Superior temporal gyrus (tissue), 1 donor: ENCODE data around the gene ASTN2.

ENCODE experiments used
- DNase-seq: peaks from one replicate; pipeline ENCODE4 v3.0.0-alpha.2; 2016; ENCODE audit errors: extremely low spot score

Gene ASTN2

DNA sequence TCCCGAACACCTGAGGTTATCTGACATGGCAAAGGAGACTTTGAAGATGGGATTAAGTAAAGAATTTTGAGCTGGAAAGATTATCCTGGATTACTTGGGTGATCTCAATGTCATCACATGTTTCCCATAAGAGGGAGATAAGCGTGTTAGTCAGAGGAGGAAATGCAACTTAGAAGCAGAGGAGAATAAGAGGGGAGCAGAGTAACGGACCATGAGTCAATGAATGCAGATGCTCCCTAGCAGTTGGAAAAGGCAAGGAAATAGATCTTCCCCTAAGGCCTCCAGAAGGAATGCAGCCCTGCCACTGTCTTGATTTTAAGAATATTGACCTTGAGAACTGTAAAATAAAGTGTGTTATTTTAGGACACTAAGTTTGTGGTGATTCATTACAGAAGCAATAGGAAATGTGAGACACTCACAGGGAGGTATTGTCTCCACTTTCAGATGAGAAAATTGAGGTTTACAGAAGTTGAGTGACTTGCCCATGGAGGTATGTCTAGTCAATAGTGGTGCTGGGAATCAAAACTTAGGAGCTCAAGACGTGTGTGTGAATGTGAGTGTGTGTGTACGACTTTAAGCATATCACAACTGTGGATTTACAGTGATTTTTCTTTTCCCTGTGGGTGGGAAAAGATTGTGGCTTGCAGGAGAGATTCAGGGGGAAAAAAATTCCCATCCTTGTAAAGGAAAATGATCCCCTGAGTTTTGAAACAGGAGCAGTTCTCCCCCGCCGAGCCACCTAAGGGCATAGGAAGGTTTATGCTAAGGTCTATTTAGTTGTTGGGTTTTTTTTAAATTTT, 602.4 kb downstream of the ASTN2 start:
- no peak for DNase-seq

DNA sequence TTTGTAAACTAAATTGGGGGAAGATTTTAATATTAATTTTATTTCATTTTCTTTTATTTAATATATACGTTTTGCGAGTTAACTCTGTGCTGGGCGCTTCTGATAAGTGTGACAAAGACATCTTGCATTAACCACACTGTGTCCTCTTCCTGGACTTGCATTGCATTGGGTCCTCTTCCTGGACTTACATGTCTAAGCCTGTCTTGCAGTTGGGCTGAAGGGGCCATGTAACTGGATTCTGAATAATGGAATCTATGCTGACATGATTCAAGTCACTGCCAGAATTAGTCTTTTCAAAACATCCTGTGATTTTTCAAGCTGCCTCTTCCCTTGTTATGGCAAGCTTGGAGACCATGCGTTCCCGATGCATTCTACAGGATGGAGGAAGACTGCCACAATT, 605.2 kb downstream of the ASTN2 start:
- no peak for DNase-seq

DNA sequence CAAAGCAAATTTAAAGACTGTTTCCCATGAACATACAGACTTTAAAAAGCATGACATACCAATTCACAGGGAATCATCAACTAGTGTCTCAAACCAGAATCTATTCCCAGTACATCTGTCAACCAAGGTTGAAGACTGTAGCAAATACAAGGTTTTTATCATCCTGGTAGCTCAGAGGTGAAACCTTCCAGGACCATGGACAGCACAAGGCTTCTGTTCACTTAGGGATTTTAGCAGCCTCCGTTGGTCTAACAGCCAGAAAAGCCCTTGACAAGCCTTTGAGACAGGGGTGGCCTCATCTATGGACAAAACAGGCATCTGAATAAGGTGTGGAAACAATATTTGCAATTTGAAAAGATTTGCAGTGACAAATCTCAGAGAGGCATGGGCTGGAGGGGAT, 608.8 kb downstream of the ASTN2 start:
- no peak for DNase-seq

DNA sequence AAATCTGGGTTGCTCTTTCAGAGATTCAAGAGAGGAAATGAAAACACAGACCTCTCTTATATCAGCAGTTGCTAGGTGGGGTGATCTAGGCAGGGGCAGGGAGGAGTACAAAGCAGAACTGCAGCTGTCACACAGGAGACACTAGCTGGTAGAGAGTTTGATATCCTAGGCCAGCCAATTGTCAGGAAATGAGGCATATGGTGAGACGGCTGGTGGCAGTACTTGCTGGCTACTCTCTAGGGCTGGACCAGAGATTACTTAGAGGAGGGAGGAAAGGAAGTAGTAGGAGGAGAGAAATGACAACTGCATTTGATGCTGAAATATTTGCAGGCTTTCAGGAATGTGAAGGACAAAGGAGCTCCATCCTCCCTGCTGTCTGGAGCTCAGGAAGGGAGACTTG, 614.0 kb downstream of the ASTN2 start:
- DNase-seq, result peak; percentile 54

DNA sequence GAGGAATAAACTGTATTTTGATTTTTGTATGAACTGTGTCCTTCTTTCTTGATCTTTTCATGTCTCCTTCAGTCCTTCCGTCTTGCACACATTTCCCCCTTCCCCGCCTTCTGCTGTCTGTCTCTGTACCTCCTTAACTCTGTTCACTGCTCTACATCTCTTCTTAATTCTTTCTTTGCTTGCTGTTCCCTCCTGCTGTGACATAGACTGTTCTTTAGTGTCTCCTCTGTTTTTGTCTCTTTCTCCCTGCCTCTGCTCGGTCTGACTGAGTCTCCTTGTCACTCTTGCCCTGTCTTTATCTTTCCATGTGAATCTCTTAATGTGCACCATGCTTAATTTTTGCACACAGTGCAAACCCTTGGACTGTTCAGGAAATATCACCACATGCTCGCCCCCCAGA, 614.8 kb downstream of the ASTN2 start:
- DNase-seq, result no peak

DNA sequence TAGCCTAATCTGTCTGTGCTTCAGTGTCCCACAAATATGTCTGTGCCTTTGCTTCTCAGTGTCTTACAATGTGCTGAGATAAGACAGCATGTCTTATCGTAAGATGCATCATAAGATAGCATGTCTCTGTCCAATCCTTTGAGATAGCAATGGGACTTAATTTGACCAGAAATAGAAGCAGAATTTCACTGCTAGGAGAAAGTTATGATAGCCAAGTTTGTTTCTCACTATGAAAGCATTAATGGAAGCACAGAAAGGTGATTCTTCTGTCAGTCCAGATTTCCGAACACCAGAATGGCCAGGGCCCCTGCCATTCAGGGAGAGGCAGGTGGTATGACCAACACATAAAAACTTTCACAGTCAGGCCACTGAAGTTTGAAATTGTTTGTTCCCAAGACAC, 616.3 kb downstream of the ASTN2 start:
- no peak for DNase-seq

DNA sequence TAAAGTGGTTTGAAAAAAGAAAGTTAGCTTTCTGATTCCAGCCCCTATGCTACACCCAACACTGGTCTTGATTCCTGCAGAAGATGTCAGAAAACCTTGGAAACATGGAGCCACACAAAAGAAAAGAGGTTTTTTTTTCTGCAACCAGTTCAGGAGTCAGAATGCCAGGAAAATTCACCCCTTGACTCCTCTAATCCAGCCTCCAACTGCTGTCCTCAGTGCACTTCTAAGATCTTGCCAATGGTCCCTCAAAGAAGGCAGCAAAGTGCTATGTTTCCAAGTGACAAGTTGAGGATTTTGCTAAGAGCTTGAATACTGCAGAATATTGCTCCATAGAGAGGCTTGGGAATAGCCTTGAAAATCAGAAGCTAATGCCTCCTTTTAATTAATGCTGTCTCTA, 617.6 kb downstream of the ASTN2 start:
- no peak for DNase-seq

DNA sequence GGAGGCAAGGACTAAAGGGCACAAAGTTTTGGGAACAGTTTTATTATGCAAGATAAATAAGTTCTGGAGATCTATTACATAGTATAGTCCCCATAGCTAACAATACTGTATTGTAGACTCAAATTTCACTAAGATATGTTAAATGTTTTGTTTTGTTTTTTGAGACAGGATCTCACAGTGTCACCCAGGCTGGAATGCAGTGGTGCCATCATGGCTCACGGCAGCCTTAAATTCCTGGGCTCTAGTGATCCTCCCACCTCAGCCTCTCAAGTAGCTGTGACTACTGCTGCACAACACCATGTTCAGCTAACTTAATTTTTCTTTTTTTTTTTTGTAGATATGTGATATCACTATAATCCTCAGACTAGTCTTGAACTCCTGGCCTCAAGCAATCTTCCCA, 618.2 kb downstream of the ASTN2 start:
- DNase-seq, result no peak

DNA sequence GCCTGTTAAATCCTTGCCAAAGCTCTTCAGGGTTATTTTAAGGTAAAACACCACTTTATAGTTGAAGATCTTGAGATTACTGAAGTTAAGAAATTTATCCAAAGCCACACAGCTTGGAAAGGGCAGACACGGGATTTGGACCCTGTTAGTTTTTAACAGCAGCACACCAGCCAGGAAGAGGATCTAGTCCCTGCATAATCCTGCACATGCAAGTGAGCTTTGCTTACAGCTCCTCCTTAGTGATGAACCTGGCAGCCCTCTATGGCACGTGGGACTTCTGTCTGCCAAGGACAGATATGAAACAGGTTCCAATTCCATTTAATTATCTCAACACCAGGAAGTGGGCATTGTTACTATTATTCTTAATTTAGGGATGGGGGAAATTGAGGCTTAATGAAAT, 619.0 kb downstream of the ASTN2 start:
- no peak for DNase-seq

DNA sequence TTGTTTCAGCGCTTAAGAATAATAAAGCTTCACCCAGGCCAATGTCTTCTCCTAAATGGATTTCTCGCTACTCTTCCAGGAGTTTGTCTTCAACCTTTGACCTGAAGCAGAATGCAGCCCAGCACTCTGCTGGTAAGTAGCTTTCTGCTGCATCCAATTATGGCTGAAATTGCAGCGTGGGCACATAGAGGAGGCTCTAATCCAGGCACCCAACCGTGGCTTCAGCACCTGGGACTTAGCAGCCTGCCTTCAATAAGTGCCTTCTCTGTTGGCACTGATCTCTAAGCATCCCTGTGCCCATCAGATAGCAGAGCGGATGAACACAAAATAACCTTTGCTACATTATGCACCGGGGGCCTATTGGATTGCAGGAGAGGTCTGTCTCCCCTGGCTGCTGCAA, 622.6 kb downstream of the ASTN2 start:
- DNase-seq, result no peak

DNA sequence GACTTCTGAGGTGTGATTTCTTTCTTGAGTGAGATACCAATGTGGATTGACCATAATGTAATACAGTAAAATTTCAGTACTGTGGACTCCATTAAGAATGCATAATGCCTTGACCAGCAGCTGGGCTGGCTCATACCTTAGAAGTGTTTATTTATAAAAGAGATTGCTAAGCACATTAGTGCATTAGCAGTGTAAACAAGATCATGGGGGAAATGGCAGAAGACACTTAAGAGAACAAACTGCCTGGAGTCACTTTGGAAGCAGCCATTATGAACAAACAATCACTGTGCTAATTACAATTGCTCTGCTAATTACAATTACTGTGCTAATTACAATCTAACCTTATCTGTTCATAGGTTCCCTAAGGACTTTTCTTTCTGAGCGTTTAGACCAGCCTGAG, 623.5 kb downstream of the ASTN2 start:
- no peak for DNase-seq

DNA sequence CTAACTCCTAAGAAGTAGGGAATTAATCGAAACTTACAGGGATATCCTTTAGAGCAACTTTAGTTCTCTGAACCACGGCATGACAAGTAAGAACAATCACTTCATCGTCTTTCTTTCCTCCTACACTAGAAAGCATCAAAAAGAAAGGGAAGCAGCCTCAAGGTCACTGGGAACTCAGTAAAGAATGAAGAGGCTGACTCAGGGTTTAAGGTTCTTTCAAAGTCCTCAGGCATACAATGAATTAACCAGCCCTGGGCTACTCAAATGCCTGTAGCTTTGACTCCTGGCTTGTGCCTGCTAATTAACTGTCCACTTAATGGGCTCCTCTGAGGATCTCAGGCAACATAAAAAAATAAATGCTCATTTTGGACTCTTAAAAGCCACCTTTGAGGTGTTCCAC, 625.8 kb downstream of the ASTN2 start:
- no peak for DNase-seq

DNA sequence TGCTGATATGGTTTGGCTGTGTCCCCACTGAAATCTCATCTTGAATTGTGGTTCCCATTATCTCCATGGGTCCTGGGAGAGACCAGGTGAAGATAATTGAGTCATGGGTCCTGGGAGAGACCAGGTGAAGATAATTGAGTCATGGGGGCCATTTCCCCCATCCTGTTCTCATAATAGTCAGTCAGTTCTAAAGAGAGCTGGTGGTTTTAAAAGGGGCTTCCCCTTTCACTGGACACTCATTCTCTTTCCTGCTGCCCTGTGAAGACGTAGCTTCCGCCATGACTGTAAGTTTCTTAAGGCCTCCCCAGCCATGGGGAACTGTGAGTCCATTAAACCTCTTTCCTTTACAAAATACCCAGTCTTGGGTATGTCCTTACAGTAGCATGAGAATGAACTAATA, 628.1 kb downstream of the ASTN2 start:
- no peak for DNase-seq

DNA sequence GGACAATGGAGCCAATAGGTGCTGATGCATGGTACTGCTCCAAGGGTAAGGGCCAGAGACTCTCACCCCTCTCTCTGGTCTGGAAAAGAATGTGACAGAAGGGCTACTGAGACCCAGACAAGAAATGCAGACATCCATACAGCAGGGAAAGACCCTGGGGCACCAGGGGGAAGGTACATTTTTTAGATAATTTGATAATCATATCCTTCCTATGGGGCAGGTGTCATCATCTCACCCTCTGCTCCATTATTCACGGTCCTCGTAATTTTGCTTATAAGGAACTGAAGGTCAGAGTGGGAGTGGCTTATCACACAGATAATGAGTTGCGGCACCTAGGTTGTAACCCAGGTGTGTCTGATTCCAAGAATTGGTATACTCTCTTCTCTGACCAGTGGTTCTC, 637.7 kb downstream of the ASTN2 start:
- no peak for DNase-seq

DNA sequence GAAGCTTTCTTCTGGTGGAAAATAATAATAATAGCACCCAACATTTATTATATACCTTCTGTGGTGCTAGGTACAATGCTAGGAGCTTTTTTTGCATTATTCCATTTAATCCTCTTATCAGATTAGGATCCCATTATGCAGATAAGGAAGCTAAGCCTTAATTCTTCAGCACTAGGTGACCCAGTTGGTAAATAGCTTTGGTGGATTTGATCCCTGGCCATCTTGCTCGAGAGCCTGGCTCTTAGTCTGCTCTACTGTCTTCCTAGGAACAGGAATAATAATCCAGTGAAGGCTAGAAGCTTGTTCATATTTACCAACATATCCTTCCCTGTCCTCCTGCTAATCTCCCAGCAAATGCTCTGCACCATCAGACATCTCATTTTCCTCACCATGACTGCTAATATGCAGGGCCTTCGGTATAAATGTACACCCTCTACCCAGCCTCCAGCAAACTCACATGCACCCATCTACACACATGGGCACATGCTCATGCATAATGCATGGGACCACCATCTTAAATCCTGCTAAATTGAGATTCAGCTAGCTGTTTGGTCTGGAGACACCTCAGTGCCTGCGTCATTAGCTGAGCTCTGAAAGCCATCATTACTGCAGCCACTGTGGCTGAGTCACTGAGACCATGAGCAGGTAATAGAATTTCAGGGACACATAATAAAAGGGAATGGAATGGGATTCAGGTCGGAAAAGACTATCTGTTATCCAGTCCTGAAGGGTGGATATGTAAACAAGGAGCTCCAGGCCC, 640.3 kb downstream of the ASTN2 start:
- no peak for DNase-seq

DNA sequence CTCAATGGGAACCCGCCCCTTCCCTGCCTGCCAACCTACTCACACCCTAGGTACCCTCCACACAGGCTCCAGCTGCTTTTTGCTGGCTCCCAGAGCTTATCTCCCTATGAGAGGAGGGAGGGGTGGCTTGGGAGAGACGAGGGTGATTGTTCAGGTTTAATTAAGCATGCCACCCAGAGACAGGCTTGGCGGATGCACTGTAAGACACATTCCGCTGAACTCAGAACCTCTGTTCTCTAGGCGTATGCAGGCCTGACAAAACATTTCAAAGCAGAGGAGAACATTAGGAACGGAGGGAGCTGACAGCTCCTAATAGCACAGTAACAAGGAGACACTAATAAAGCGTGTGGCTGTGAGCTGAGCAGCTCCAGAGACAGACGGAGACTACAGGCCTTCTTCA, 647.6 kb downstream of the ASTN2 start:
- no peak for DNase-seq

DNA sequence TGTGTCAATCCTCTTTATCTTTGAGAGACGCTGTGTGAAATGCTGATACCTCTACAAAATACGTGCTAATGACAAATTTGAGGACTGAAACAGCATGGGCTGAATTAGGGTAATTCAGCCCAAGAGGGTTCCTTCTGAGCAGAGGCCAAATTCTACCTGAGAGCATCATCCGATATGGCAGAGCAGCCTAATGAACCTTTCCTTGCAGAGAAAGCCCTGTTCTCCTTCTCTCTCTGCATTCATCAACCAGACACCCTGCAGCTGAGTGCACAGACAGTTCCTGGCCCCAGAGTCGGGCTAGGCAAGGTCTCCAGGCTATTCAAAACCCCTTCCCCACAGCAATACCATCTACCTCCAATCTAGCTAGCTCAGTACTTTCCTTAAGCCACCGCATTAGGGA, 649.8 kb downstream of the ASTN2 start:
- DNase-seq, result no peak

DNA sequence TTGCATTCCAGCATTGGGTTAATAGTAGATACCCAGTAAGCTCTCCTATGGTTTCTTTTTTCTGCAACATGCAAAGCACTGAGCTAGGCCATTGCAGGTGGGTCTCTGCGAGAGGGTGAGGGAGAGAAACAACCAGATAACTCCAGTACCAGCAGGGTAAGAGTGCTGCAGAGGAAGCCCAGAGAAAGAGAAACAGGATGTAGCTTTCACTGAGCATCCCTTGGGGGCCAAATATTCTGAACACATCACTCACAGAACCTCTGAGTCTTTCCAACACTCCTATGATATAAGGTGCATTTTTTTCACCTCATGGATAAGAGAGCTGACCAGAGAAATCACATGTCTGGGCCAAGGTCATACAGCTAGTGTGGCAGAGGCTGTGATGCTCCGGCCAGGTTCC, 651.1 kb downstream of the ASTN2 start:
- DNase-seq, result no peak

DNA sequence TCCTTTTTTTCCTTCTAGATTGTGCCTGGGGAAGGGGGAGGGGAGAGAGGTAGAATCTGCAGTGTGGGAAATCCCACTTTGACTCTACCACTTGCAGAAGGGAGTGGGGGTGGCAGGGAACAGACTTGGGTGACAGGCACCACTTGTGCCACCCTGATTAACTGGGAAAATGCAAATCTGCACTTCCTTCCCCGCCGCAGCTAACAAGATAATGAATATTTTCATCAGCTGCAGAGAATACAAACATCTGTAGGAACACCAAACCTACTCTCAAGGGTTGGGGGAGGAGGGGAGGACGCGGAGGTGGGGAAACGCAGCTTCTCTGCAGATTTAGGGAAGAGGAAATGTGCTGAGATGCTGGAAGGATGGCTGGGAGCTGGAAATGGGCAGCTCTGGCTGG, 654.2 kb downstream of the ASTN2 start:
- no peak for DNase-seq

DNA sequence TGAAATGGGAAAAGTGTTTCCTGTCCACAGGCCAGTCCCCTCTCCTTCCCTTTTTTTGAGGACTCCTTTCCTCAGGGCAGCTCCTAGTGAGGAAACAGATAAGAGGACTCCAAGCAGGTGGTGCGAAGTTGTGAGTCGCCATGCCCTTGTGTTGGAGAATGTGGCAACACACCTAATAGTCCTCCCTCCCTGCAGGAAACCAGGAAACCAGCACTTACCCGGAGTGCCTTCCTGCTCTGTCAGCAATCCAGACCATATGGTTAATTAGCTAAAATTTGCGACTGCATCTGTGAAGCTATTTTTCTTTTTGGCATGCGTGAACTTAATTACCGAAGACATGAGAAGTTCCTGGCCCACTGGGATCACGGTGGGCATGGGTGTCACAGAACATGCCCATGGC, 657.8 kb downstream of the ASTN2 start:
- DNase-seq, result no peak

DNA sequence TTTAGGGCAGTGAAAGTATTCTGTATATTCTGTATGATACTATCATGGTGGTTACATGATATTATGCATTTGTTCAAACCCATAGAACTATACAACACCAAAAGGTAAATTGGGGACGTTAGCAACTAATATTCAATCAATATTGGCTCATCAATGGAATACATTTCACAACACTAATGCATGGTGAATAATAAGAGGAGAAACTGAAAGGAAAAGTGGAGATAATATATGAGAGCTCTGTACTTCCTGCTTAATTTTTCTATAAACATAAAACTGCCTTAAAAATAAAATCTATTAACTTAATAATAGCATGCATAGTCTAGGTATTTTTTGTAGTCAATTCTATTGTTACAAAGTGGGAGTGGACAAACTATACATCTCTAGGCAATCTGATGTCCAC, 661.5 kb downstream of the ASTN2 start:
- DNase-seq, result no peak

DNA sequence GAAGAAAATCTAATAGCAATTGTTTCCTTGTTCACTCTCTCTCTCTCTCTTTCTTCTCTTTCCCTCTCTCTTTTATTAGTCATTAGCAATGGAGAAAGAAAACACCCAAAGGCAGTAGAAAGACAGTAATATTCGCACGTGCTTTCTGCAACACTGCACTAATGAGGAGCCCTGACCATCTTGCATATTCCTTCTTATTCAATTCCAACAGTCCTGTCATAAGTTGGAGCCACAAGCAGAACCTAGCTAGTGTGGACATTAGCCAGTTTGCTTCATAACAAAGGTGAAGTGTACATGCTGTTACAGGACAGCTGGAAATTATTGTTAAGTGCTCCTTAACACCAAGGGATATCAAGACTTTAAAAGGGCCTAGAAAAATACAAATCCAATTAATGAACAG, 664.3 kb downstream of the ASTN2 start:
- DNase-seq, result no peak

DNA sequence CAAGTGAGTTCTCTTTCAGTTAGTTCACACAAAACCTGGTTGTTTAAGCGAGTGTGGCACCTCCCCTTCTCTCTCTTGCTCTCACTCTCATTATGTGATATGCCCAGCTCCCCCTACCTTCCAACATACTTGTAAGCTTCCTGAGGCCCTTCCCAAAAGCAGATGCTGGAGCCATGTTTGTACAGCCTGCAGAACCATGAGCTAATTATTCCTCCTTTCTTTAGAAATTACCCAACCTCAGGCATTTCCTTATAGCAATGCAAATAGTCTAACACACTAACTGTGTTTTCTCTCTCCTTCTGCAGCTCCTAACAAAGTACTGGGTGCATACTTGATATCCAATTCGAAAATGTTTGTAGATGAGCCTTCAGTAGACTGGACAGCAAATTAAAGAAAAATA, 665.1 kb downstream of the ASTN2 start:
- DNase-seq, result no peak

DNA sequence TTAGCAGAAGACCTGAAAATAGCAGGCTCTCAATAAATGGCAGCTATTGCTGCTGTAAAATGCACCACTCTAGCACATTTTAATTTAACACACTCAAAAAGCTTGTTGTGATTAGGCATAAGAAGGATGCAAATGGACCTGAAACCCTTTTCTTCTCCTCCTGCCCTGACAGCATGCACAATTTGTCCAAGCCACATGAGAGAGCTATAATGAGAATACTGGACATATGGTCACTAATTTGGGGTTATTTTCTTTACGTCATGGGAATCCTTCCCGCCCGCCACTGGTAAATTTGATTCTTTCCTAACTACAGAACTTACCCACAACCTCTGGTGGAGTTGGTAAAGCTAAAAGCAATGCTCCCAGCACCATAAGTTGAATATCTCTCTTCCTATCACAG, 665.7 kb downstream of the ASTN2 start:
- no peak for DNase-seq
